Prostate gland (tissue), 2 donors: Measurements from ENCODE around the gene NPBWR2. TPM values are rescaled to one million over a fixed set of nuclear protein-coding genes. Genes with fewer than 3 reads are reported as not detected.

Source experiments
- DNase-seq: peaks from one replicate; pipeline ENCODE4 v3.0.0-alpha.2; 2019; ENCODE audit warnings: low spot score
- H3K27ac ChIP-seq, 2 donors: fragments of 200-600 bp; sonication (generic); 2 replicates each; pipeline ENCODE4 v1.5.1; 2017 to 2019
- H3K27me3 ChIP-seq: fragments of 200-600 bp; sonication (generic); replicated peaks from 2 replicates; pipeline ENCODE4 v1.5.1; 2019; ENCODE audit not compliant: insufficient read depth
- H3K36me3 ChIP-seq, 2 donors: fragments of 200-600 bp; sonication (generic); 1 replicate in 1 of 2; 2 replicates in 1 of 2; pipeline versions ENCODE4 v1.5.1 to v1.8.1; 2017 to 2019
- H3K4me1 ChIP-seq: fragments of 200-600 bp; sonication (generic); replicated peaks from 2 replicates; pipeline ENCODE4 v1.5.1; 2019
- H3K4me3 ChIP-seq, 2 donors: fragments of 200-600 bp; sonication (generic); 2 replicates each; pipeline ENCODE4 v1.5.1; 2017 to 2019
- H3K9me3 ChIP-seq: fragments of 200-600 bp; sonication (generic); 2 replicates; pipeline ENCODE4 v1.5.1; 2017
- POLR2A ChIP-seq: fragments of 450-650 bp; IDR thresholded peaks from one replicate; pipeline ENCODE4 v1.6.1; 2016; ENCODE audit warnings: antibody characterized with exemption, mild to moderate bottlenecking
- POLR2AphosphoS5 ChIP-seq: sonication (generic); formaldehyde crosslinking; IDR thresholded peaks from one replicate; pipeline ENCODE4 v1.6.1; 2017; ENCODE audit warnings: antibody characterized with exemption
- WGBS: methylation state at CpG from one replicate; pipeline ENCODE4 v1.1.5; 2018; 5-methylcytosine and 5-hydroxymethylcytosine counted together
- intact Hi-C: fragments of 100-400 bp; cut with DNase I; formaldehyde crosslinking; loops from one replicate; pipeline ENCODE4 v1.14.2; 2022
- total RNA-seq, 2 donors: library from RNA; depleted of rRNA; stranded (reverse); fragments of >200 nt; gene quantifications; one replicate each; pipeline ENCODE4 v1.1.0, GENCODE V29; 2016
- TF ChIP-seq, protein P1 (sequence below), 4 experiments: fragments of 200-600 bp in 2 of 4; fragments of 450-650 bp in 2 of 4; sonication (generic) in 2 of 4; IDR thresholded peaks; 1 replicate in 3 of 4; 2 replicates in 1 of 4; pipeline ENCODE4 v1.5.1; 2016 to 2019; ENCODE audit warnings: antibody characterized with exemption in 4 of 4, mild to moderate bottlenecking in 2 of 4, moderate library complexity in 2 of 4

Gene NPBWR2
- total RNA-seq, 2 donors from 2014 or later: not detected

GRCh38 chr20:64100946-64101688 lies 6.2 kb downstream of the NPBWR2 start:
- H3K4me3 ChIP-seq: no peak overlapping the region
- peaks cover 3% of the 10 kb centered on the region for H3K27me3 ChIP-seq
- H3K27ac ChIP-seq: no peak overlapping the region
- H3K4me1 ChIP-seq: peaks cover 4% of the 10 kb centered on the region
- no peak for DNase-seq
- H3K9me3 ChIP-seq: no peaks in the 10 kb centered on the region
- intact Hi-C loops: no loop called here
- no peaks in the 10 kb centered on the region for H3K36me3 ChIP-seq
- WGBS: 93% methylated on average over 9 of the region's 9 CpGs
- TF ChIP-seq POLR2A: no peak
- TF ChIP-seq POLR2AphosphoS5: no peak
- TF ChIP-seq, protein P1, sequence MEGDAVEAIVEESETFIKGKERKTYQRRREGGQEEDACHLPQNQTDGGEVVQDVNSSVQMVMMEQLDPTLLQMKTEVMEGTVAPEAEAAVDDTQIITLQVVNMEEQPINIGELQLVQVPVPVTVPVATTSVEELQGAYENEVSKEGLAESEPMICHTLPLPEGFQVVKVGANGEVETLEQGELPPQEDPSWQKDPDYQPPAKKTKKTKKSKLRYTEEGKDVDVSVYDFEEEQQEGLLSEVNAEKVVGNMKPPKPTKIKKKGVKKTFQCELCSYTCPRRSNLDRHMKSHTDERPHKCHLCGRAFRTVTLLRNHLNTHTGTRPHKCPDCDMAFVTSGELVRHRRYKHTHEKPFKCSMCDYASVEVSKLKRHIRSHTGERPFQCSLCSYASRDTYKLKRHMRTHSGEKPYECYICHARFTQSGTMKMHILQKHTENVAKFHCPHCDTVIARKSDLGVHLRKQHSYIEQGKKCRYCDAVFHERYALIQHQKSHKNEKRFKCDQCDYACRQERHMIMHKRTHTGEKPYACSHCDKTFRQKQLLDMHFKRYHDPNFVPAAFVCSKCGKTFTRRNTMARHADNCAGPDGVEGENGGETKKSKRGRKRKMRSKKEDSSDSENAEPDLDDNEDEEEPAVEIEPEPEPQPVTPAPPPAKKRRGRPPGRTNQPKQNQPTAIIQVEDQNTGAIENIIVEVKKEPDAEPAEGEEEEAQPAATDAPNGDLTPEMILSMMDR (IDR thresholded peaks at IDR 0.05): no peak

- no peaks in the 10 kb centered on the region for H3K9me3 ChIP-seq
- 70% methylated on average over 4 of the region's 4 CpGs for WGBS
- no peak for DNase-seq
- no peaks in the 10 kb centered on the region for H3K36me3 ChIP-seq
- no peak overlapping the region for H3K4me3 ChIP-seq
- no peak for TF ChIP-seq POLR2A
- intact Hi-C loops: no loop called here
- no peak overlapping the region for H3K27ac ChIP-seq
- H3K27me3 ChIP-seq: peaks cover 3% of the 10 kb centered on the region
- peaks cover 4% of the 10 kb centered on the region for H3K4me1 ChIP-seq
These were observed 6.8 kb downstream of the NPBWR2 start for GRCh38 chr20:64100566-64100888.

DNA sequence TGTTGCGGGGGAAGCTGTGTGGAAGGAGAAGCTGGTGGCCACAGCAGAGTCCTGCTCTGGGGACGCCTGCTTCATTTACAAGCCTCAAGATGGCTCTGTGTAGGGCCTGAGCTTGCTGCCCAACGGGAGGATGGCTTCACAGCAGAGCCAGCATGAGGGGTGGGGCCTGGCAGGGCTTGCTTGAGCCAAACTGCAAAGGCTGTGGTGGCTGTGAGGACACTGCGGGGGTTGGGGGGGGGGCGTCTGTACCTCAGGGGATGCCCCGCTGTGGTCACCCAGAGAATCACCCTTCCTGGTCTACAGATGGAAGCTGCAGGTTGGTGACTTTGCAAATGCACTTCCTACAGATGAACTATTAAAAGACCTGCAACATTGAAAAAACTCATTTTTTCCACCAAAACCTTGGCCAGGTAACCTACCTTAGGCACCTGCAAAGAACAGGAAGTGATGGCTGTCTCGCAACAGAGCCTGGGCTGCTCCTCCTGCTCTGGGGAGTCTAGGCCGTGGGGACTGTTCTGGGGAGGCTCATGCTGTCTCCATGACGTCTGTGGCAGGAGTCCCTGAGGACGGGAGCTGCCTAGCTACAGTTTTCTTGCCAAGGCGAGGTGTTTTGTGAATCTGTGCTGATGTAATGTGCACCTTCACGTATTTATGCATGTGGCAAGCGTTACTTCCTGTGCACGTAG lies 7.3 kb downstream of the NPBWR2 start:
- WGBS: 69% methylated on average over 12 of the region's 14 CpGs
- H3K4me1 ChIP-seq: peaks cover 4% of the 10 kb centered on the region
- no peaks in the 10 kb centered on the region for H3K9me3 ChIP-seq
- no peak for TF ChIP-seq POLR2A
- TF ChIP-seq, protein P1 (IDR thresholded peaks at IDR 0.05): no peak
- no peak for TF ChIP-seq POLR2AphosphoS5
- no peak overlapping the region for H3K27ac ChIP-seq
- intact Hi-C loops: no loop called here
- H3K4me3 ChIP-seq: no peak overlapping the region
- H3K27me3 ChIP-seq: peaks cover 3% of the 10 kb centered on the region
- no peaks in the 10 kb centered on the region for H3K36me3 ChIP-seq
- no peak for DNase-seq

DNA sequence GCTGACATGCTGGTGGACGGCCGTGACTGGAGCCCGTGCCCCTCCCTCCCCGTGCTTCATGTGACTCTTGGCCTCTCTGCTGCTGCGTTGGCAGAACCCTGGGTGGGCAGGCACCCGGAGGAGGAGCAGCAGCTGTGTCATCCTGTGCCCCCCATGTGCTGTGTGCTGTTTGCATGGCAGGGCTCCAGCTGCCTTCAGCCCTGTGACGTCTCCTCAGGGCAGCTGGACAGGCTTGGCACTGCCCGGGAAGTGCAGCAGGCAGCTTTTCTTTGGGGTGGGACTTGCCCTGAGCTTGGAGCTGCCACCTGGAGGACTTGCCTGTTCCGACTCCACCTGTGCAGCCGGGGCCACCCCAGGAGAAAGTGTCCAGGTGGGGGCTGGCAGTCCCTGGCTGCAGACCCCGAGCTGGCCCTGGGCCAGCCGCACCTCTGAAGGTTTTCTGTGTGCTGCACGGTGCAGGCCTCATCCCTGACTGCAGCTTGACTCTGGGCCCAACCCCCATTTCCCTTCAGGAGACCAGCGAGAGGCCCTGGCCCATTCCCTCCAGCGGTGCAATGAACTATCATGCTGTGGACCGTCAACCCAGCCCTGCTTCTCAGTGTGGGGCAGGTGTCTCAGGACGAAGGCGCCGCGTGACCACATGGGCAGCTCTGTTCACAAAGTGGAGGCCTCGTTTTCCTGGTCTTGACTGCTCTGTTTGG lies 8.1 kb downstream of the NPBWR2 start:
- intact Hi-C loops: no loop called here
- H3K27ac ChIP-seq: no peak overlapping the region
- no peak overlapping the region for H3K4me3 ChIP-seq
- no peaks in the 10 kb centered on the region for H3K36me3 ChIP-seq
- 84% methylated on average over 20 of the region's 21 CpGs for WGBS
- H3K27me3 ChIP-seq: peaks cover 2% of the 10 kb centered on the region
- no peak for DNase-seq
- TF ChIP-seq, protein P1 (IDR thresholded peaks at IDR 0.05): no peak
- no peak for TF ChIP-seq POLR2A
- TF ChIP-seq POLR2AphosphoS5: no peak
- peaks cover 4% of the 10 kb centered on the region for H3K4me1 ChIP-seq
- H3K9me3 ChIP-seq: no peaks in the 10 kb centered on the region

DNA sequence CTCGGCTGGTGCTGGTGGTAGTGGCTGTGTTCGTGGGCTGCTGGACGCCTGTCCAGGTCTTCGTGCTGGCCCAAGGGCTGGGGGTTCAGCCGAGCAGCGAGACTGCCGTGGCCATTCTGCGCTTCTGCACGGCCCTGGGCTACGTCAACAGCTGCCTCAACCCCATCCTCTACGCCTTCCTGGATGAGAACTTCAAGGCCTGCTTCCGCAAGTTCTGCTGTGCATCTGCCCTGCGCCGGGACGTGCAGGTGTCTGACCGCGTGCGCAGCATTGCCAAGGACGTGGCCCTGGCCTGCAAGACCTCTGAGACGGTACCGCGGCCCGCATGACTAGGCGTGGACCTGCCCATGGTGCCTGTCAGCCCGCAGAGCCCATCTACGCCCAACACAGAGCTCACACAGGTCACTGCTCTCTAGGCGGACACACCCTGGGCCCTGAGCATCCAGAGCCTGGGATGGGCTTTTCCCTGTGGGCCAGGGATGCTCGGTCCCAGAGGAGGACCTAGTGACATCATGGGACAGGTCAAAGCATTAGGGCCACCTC lies 8.8 kb downstream of the NPBWR2 start:
- 95% methylated on average over 24 of the region's 28 CpGs for WGBS
- no peak for DNase-seq
- Histone ChIP-seq H3K36me3 (no peaks in the 10 kb centered on the region), H3K27ac (no peak overlapping the region), H3K4me3 (no peak overlapping the region), H3K4me1 (peaks cover 4% of the 10 kb centered on the region), H3K27me3 (no peaks in the 10 kb centered on the region), H3K9me3 (no peaks in the 10 kb centered on the region)
- intact Hi-C loops: no loop called here
- TF ChIP-seq POLR2A (no peak), POLR2AphosphoS5 (no peak)
